GM12873 (cell line): ENCODE measurements around the gene MCEMP1.

Experiments used
- TF ChIP-seq, protein P1 (sequence below): IDR thresholded peaks from 2 replicates; pipeline ENCODE4 v1.5.1; 2012; ENCODE audit warnings: low read depth, mild to moderate bottlenecking, moderate library complexity, low read length, control low read depth; ENCODE audit not compliant: insufficient read depth; ENCODE audit errors: missing control alignments

MCEMP1 gene

DNA sequence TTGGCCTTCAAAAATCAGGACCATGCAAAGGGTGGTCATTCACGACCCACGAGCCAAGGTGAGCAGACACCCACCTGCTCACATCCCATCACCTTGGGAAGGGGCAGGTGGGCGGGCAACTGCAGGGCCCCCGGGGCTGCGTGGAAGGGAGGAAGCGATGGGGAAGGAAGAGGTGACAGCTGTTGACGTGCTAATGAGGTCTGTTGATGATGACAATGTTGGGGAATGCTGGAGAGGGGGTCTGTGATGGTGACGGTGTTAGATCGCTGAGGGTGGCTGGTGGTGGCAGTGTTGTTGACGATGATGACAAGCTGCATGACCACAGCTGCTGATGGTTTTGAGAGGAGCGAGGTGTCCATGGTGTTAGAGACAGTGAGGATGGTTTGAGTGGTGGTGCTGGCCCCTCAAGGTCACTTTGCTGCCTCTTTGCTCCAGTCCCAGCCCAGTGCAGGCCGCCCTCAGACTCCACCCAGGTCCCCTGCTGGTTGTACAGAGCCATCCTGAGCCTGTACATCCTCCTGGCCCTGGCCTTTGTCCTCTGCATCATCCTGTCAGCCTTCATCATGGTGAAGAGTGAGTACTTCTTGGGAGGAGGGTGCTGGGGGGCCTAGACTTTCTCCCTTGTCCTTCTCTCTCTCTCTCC lies 900 bp downstream of the MCEMP1 start:
- TF ChIP-seq, protein P1, sequence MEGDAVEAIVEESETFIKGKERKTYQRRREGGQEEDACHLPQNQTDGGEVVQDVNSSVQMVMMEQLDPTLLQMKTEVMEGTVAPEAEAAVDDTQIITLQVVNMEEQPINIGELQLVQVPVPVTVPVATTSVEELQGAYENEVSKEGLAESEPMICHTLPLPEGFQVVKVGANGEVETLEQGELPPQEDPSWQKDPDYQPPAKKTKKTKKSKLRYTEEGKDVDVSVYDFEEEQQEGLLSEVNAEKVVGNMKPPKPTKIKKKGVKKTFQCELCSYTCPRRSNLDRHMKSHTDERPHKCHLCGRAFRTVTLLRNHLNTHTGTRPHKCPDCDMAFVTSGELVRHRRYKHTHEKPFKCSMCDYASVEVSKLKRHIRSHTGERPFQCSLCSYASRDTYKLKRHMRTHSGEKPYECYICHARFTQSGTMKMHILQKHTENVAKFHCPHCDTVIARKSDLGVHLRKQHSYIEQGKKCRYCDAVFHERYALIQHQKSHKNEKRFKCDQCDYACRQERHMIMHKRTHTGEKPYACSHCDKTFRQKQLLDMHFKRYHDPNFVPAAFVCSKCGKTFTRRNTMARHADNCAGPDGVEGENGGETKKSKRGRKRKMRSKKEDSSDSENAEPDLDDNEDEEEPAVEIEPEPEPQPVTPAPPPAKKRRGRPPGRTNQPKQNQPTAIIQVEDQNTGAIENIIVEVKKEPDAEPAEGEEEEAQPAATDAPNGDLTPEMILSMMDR = peak; percentile 31

DNA sequence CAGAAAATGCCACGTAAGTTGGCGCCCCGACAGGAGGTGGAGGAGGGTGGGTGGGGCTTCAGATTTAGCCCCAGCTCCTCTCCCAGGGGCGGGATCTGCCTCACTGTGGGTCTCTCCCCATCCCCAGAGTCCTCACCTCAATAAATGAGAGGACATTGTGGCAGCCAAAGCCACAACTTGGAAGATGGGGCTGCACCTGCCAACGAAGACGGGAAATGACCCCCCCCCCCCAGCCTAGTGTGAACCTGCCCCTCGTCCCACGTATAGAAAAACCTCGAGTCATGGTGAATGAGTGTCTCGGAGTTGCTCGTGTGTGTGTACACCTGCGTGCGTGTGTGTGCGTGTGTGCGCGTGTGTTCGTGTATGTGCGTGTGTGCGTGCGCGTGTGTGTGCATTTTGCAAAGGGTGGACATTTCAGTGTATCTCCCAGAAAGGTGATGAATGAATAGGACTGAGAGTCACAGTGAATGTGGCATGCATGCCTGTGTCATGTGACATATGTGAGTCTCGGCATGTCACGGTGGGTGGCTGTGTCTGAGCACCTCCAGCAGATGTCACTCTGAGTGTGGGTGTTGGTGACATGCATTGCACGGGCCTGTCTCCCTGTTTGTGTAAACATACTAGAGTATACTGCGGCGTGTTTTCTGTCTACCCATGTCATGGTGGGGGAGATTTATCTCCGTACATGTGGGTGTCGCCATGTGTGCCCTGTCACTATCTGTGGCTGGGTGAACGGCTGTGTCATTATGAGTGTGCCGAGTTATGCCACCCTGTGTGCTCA lies 2.3 kb downstream of the MCEMP1 start:
- TF ChIP-seq, protein P1 = peak; percentile 78

DNA sequence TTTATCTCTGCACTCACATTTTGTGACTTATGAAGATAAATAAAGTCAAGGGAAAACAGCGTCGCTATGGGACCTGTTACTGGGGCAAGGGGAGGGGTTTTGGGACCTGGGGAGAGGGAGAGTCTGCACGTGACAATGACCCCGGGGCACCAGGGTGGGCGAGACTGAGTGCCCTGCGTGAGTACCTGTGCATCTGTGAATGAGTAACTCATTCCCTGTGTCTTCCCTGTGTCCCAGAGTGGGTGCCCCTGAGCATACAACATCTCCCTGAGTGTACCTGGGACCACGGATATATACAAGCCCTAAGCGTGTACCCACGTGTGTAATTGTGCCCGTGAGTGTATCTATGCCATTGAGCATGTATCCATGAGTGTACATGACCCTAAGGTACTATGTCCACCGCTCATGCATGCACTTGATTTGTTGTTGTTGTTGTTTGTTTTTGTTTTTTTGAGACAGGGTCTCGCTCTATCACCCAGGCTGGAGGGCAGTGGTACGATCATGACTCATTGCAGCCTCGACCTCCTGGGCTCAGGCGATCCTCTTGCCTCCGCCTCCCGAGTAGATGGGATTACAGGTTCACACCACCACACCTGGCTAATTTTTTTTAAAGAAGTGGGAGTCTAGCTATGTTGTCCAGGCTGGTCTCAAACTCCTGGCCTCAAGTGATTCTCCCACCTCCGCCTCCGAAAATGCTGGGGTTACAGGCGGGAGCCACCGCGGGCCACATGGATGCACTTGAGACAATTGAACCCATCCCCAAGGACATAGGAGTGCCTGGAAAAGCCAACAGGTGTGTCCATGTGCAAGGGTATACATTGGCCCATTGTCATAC lies 3.1 kb downstream of the MCEMP1 start:
- TF ChIP-seq, protein P1 = no peak

DNA sequence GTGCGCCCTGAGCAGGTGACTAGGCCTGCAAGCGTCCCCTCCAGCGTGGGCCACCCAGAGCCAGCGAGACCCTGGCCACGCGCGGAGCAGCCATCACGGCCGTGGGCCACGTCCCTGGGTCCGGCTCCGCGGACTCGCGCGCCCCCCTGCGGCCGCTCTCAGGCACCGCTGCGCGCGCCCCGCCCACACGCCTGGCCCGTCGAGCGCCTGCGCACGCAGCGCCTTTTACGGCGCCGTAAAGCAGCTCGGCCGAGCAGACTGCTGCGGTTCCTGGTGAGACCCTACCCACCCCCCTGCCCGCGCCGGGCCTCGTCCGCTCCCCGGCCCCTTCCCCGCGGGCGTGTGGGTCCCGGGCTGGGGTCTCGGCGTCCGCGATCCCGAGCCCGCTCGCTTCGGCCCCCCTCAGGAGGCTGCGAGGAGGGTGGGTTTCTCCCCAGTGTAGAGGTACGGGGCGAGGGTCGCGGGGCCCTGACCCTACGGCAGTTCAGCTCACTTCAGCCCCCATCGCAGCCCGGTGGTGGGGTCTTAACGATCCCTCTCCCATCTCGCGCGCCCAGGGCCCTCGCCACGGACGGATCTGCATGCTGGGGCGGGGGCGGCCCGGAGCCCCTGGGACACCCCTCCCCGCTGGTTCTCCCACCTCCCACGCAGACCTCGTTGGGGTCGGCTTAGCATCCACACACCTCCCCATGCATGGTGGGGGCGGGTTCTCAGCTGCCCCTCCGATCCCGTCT lies 3.9 kb downstream of the MCEMP1 start, which contains the start of gene TRAPPC5:
Gene TRAPPC5, plus strand, starts transcription at position 228 of the 734 bp plus-strand sequence. CDS start 1,421 bp downstream, outside the sequence.
- TF ChIP-seq, protein P1 = peak; percentile 86

DNA sequence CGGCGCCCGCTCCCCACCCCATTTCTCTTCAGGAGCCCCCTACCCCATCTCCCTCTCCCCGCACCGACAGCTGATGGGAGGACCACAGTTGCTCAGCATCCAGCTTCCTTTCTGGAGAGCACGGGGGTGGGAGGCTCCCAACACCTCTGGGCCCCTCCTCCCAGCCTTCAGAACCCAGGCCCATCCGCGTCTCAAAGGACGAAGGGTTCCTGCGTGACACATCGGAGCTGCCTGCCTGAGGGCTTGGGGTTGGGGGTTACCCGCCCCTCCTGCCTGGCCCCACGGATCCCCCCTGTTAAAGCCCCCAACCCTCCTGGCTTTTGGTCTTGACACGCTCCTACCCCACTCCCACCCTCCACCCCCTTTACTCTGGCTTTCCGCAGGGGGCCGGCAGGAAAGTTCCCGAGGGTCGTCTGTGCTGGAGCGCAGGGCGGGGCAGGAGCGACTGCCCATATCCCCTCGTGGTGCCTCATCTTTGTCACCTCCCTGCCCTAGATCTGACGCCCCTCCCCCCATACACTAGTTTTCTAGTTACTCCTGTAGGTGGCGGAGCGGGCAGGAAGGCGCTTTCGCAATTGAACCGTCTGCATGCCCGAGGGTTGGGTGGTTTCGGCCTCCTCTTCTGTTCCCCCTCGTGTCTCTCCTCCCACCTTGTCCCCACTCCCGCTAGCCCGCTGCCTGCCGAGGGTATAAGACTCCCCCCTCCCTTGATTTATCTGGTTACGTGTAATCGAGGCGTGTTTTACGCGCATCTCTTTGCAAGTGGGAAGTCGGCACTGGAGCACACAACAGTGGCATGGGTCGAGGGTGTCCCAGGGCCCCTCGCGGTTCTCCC lies 4.7 kb downstream of the MCEMP1 start:
- TF ChIP-seq, protein P1 = peak; percentile 76

DNA sequence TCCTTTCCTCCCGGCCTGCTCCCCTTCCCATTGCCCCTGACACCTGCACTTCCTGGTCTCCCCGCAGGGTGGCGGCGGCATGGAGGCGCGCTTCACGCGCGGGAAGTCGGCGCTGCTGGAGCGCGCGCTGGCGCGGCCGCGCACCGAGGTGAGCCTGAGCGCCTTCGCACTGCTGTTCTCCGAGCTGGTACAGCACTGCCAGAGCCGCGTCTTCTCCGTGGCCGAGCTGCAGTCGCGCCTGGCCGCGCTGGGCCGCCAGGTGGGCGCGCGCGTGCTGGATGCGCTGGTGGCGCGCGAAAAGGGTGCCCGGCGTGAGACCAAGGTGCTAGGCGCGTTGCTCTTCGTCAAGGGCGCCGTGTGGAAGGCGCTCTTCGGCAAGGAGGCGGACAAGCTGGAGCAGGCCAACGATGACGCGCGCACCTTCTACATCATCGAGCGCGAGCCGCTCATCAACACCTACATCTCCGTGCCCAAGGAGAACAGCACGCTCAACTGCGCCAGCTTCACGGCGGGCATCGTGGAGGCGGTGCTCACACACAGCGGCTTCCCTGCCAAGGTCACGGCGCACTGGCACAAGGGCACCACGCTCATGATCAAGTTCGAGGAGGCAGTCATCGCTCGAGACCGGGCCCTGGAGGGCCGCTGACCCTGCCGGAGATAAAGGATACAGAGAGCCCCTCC lies 5.4 kb downstream of the MCEMP1 start:
- TF ChIP-seq, protein P1 = no peak
